ENCODE data around the gene IDH2. TPM values are rescaled to one million over a fixed set of nuclear protein-coding genes. Genes with fewer than 3 reads are reported as not detected.

Gene IDH2
- total RNA-seq, 1 donor from 2014 or later, result 43.1 TPM

- peaks cover 43% of the 10 kb centered on the region for H3K4me1 ChIP-seq
- no peak for TF ChIP-seq CTCF (IDR thresholded peaks at IDR 0.05)
- intact Hi-C loops (cut with DNase I), result no loop called here
- H3K36me3 ChIP-seq, result no peaks in the 10 kb centered on the region
- no peaks in the 10 kb centered on the region for H3K27me3 ChIP-seq
- peak overlapping the region; percentile 87 for H3K4me3 ChIP-seq
- peak overlapping the region; percentile 94 for H3K27ac ChIP-seq
- ATAC-seq (no peak), DNase-seq (no peak)
- H3K9me3 ChIP-seq, result no peaks in the 10 kb centered on the region
Observed at GRCh38 chr15:90099868-90100831, 2.1 kb downstream of the IDH2 start.

DNA sequence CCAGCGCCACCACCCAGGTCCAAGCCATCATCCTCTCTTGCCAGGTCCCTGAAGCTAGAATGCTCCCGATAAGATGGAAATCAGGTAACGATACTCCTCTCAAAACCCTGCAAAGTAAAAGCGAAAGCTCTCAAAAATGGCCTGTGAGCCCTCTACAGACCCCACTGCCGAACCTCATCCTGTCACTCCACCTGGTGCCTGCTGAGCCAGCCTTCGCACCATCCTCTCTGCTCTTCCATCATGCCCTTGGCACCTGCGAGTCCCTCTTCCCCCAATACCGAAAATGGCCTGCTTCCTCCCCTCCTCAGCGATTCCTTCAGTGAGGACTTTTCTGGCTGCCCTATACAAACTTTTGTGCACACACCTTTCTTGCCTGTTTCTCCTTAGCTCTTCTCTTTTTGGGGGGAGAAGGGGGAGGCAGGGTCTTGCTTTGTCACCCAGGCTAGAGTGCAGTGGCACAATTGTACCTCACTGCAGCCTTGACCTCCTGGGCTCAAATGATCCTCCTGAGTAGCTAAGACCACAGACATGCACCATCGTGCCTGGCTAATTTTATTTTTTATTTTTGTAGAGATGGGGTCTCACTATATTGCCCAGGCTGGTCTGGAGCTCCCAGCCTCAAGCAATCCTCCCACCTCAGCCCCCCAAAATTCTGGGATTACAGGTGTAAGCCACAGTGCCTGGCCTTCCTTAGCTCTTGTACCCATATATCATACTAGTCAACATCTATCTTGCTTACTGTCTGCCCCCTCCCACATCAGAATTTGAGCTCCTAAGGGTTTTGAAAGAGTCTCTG is 3.0 kb downstream of the IDH2 start:
- no peak for TF ChIP-seq CTCF (IDR thresholded peaks at IDR 0.05)
- Histone ChIP-seq H3K27me3 (no peaks in the 10 kb centered on the region), H3K36me3 (no peaks in the 10 kb centered on the region), H3K4me3 (no peak overlapping the region), H3K9me3 (no peaks in the 10 kb centered on the region), H3K27ac (peak overlapping the region; percentile 94), H3K4me1 (peaks cover 47% of the 10 kb centered on the region)
- intact Hi-C loops (cut with DNase I), result no loop called here
- no peak for ATAC-seq
- no peak for DNase-seq

GRCh38 chr15:90097475-90097874 is 4.8 kb downstream of the IDH2 start:
- Histone ChIP-seq H3K9me3 (no peaks in the 10 kb centered on the region), H3K27ac (peak overlapping the region; percentile 94), H3K36me3 (no peaks in the 10 kb centered on the region), H3K27me3 (no peaks in the 10 kb centered on the region), H3K4me3 (no peak overlapping the region), H3K4me1 (peaks cover 47% of the 10 kb centered on the region)
- TF ChIP-seq CTCF (IDR thresholded peaks at IDR 0.05), result no peak
- no peak for ATAC-seq
- no peak for DNase-seq
- intact Hi-C loops (cut with DNase I), result no loop called here

- ATAC-seq (peak; percentile 48), DNase-seq (no peak)
- Histone ChIP-seq H3K27me3 (no peaks in the 10 kb centered on the region), H3K27ac (peak overlapping the region; percentile 20), H3K4me3 (no peak overlapping the region), H3K4me1 (peaks cover 37% of the 10 kb centered on the region), H3K36me3 (peaks cover 5% of the 10 kb centered on the region), H3K9me3 (no peaks in the 10 kb centered on the region)
- intact Hi-C loops (cut with DNase I), result no loop called here
- no peak for TF ChIP-seq CTCF (IDR thresholded peaks at IDR 0.05)
Observed at GRCh38 chr15:90095521-90095959, 6.7 kb downstream of the IDH2 start.

DNA sequence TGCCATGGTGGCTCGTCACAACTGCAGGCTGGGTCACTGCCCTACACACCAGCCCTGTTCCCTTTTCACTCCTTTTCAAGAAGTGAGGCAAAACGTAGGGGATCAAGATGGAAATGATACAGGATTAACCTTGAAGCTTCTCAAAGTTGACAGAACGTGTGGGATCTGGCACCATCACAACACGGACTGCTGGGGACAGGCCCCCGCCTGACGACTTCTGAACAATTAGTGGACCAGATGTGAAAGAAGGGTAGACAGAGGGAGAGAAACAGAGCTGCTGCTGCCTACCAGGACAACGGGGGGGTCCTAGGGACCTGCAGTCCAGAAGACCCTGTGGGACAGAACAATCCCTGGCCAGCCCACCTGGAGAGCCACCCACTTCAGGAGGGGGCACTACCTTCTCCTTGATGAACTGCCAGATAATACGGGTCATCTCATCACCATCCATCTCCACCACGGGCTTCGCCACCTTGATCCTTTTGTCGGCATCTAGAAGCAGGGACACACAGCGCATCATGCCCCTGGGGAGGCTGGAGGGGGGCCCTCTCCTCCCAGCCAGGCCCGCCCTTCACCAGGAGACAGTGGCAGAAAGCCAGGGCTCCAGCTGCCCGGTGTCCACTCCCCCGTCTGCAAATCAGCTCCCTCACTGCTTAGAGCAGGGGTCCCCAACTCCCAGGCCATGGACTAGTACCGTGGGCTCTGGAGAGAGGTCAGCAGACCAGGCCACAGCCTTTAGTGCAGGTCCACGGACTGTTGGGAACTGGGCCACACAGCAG is 10.9 kb downstream of the IDH2 start:
- intact Hi-C loops (cut with DNase I), result no loop called here
- no peak overlapping the region for H3K27ac ChIP-seq
- H3K36me3 ChIP-seq, result peaks cover 38% of the 10 kb centered on the region
- H3K4me1 ChIP-seq, result peaks cover 13% of the 10 kb centered on the region
- no peak overlapping the region for H3K4me3 ChIP-seq
- no peaks in the 10 kb centered on the region for H3K27me3 ChIP-seq
- no peak for ATAC-seq
- no peak for DNase-seq
- TF ChIP-seq CTCF (IDR thresholded peaks at IDR 0.05), result no peak
- H3K9me3 ChIP-seq, result no peaks in the 10 kb centered on the region

All from upper lobe of right lung (tissue), 1 donor.